Measurements from ENCODE around the gene BRICD5. TPM values are rescaled to one million over a fixed set of nuclear protein-coding genes. Genes with fewer than 3 reads are reported as not detected.
A peak's percentile ranks its signal among the peaks of the same experiment; 100 is the strongest.
"Not testable (repeated sequence)": the region's sequence is repeated elsewhere in the genome, so short reads cannot be mapped to it uniquely, and the experiment has no call there.

BRICD5 gene
- 1 to 10 TPM; 8.0 to 8.8 TPM for total RNA-seq

DNA sequence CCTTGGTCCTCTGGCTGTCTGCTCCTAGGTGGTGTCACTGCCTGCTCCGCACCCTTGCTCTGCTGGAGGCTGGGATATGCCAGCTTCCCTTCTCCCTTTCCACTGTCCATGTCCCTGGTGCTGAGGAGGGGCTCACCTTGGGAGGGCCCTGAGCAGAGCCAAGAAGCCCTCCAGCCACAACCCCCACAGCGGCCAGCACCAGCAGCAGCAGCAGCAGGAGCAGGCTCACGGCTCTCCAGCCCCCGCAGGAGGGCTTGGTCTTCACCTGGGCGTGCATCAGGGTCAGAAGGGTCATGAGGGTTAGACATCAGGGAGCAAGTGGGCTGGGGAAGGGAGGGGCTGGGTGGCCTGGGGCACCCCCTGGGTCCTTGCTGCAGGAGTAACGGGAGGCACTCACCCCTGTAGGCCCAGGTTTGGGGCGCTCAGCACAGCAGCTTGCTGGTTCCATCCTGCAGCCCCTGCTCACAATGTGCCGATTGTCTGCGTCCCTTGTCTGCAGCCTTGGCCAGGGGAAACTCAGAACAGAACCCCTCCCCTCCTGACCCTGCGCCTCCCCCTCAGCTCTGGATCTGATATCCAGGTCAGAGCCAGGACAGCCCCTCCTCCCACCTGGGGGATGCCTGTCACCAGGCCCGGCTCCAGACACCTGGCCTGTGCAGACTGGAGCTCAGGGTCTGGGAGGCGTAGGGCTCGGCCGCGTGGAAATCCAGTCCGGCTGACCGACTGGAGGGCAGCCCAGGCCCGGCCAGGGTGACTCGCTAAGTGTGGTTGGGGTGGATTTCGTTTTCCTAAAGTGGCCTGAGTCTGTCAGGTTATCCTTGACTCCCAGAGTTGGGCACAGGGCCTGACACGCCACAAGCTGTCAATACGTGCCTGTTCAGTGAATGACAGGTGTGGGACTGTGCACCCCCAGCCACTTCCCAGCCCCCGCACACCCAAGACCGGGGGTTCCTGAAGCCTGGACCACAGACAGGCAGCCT is at the start of gene BRICD5:
Gene BRICD5 (minus strand): TSS at position 478 of the 980 bp plus-strand sequence. CDS start 30 bp downstream, at position 448.
- H3K27me3 Mint-ChIP-seq: no peaks in the 10 kb centered on the region
- H3K4me3 Mint-ChIP-seq: no peak within 1 kb of the TSS
- H3K27ac Mint-ChIP-seq: no peak within 1 kb of the TSS
- CTCF ChIA-PET: no interaction called here
- H3K9me3 Mint-ChIP-seq (ENCODE audit: low read depth): no peaks in the 10 kb centered on the region
- DNase-seq: no peak
- POLR2A ChIA-PET: interaction anchor here (0.6 to 1.0 kb wide), 2 partner anchors 20 to 56 kb away, joined by 3 to 6 read pairs; no protein-coding TSS in a partner anchor
- intact Hi-C loops (cut with DNase I, micrococcal nuclease): no loop called here
- peaks cover 24% of the 10 kb centered on the region for H3K4me1 Mint-ChIP-seq
- peaks cover 37% of the 10 kb centered on the region for H3K36me3 Mint-ChIP-seq (ENCODE audit: low read depth)
- ATAC-seq: no peak

DNA sequence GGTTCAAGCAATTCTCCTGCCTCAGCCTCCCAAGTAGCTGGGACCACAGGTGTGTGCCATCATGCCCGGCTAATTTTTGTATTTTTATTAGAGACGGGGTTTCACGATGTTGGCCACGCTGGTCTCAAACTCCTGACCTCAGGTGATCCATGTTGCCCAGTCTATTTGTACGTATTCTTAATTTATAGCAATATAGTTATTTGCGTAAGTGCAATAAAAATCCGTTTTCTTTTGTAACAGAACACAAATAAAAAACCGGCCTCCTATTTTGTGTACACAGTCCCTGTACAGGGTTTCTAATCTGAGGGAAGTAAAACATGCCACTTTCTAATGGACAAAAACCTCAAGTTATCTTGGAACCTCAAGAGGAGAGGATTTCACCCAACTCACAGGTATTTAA is 49.6 kb upstream of the BRICD5 start:
- DNase-seq (no peak), ATAC-seq (no peak)
- Mint-ChIP-seq H3K36me3 (ENCODE audit: low read depth) (peaks cover 76% of the 10 kb centered on the region), H3K27me3 (no peaks in the 10 kb centered on the region), H3K4me1 (peaks cover 11% of the 10 kb centered on the region), H3K27ac (no peak overlapping the region), H3K4me3 (no peak overlapping the region), H3K9me3 (ENCODE audit: low read depth) (no peaks in the 10 kb centered on the region)
- intact Hi-C loops (cut with DNase I, micrococcal nuclease): no loop called here
- ChIA-PET CTCF (no interaction called here), POLR2A (interaction anchor here (0.6 to 5.1 kb wide), 2 partner anchors 8 to 163 kb away, joined by 3 to 27 read pairs; partner anchors contain the start of gene ECI1)

DNA sequence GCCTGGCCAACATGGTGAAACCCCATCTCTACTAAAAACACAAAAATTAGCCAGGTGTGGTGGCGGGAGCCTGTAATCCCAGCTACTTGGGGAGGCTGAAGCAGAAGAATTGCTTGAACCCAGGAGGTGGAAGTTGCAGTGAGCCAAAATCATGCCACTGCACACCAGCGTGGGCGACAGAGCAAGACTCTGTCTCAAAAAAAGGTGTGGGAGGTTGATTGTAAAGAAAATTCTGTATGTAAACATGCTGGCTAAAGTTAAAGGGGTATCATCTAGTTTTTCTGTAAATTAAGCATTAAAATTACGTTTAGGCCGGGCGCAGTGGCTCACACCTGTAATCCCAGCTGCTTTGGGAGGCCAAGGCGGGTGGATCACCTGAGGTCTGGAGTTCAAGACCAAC is 47.9 kb upstream of the BRICD5 start:
- H3K27ac Mint-ChIP-seq; DNase-seq; H3K9me3 Mint-ChIP-seq (ENCODE audit: low read depth); H3K4me3 Mint-ChIP-seq; POLR2A ChIA-PET; CTCF ChIA-PET; H3K4me1 Mint-ChIP-seq; intact Hi-C loops (cut with DNase I, micrococcal nuclease); ATAC-seq; H3K27me3 Mint-ChIP-seq: not testable (repeated sequence)
- peaks cover 75% of the 10 kb centered on the region for H3K36me3 Mint-ChIP-seq (ENCODE audit: low read depth)

DNA sequence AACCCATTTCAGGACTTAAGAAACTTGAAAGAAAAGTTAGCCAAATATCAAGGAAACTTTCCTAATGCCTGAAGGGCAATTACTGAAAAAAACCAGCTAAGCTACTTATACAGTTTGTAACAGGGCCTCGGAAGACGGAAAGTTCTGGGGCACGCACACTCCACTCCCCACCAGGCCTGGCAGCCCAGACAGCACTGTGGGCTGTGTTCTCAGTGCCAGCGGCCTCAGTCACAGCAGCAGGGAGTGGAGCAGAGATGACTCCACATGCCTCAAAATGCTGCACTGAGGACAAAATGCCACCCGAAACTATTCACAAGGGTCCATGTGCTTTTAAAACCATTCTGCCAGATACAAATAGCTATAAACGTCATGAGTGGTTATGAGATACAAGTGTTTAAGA is 47.1 kb upstream of the BRICD5 start:
- Mint-ChIP-seq H3K27ac (peak overlapping the region; percentile 19), H3K36me3 (ENCODE audit: low read depth) (peaks cover 77% of the 10 kb centered on the region), H3K27me3 (no peaks in the 10 kb centered on the region), H3K4me3 (no peak overlapping the region), H3K4me1 (no peaks in the 10 kb centered on the region), H3K9me3 (ENCODE audit: low read depth) (no peaks in the 10 kb centered on the region)
- ChIA-PET POLR2A (interaction anchor here (0.5 kb wide), 1 partner anchor 256 kb away, joined by 3 read pairs; no protein-coding TSS in a partner anchor), CTCF (interaction anchor here (0.9 kb wide), 1 partner anchor 43 kb away, joined by 3 read pairs; the partner anchor contains the start of gene PGP)
- intact Hi-C loops (cut with DNase I, micrococcal nuclease): no loop called here
- no peak for ATAC-seq
- no peak for DNase-seq

DNA sequence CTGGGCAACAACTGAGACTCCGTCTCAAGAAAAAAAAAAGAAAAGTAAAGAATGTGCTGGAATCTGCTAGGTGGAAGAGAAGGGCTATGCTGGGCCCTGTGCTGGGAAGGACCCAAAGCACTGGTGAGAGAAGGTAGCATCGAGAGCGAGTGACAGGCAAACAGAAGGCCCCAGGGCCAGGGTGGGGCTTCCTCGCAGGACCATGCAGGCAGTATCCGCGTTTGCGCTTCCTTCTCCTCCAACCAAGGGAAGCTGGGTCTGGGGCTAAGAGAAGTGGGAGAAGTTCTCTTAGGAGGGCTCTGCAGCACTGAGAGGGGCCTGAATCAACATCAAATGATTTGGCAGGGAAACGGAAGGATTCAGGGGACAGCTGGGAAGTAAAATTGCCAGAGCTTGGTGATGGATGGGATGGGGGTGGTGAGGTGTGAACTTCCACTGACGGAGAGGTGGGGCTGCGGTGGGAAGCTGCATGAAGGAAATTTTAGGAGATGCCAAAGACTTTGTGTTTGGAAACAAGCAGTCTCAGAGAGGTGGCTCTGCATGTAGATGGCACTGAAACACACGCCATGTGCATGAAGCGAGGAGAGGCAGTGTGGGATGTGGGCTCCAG is 46.0 kb upstream of the BRICD5 start:
- no peaks in the 10 kb centered on the region for H3K27me3 Mint-ChIP-seq
- no peaks in the 10 kb centered on the region for H3K9me3 Mint-ChIP-seq (ENCODE audit: low read depth)
- intact Hi-C loops (cut with DNase I, micrococcal nuclease): no loop called here
- peaks cover 3% of the 10 kb centered on the region for H3K4me1 Mint-ChIP-seq
- DNase-seq (no peak), ATAC-seq (no peak)
- peaks cover 71% of the 10 kb centered on the region for H3K36me3 Mint-ChIP-seq (ENCODE audit: low read depth)
- ChIA-PET CTCF (no interaction called here), POLR2A (no interaction called here)
- no peak overlapping the region for H3K27ac Mint-ChIP-seq
- no peak overlapping the region for H3K4me3 Mint-ChIP-seq

DNA sequence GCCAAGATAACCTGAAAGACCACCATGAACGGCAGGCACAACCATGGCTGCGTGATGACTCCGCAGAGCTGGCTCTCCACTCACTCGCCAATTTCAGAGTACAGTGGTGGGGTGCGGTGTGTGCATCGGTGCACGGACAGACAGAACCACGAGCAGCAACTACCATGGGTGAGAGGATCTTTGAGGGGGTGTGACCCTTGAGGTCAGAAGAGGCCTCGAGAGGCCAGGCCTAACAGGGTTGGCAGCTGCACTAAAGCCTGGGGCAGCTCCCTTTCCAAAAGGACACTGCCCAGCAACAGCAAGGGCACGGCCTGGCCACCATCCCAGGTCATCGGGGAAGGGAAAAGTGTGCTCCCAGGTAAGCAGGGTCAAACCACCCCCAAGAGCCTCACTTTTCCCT is 42.6 kb upstream of the BRICD5 start:
- no peak overlapping the region for H3K4me3 Mint-ChIP-seq

DNA sequence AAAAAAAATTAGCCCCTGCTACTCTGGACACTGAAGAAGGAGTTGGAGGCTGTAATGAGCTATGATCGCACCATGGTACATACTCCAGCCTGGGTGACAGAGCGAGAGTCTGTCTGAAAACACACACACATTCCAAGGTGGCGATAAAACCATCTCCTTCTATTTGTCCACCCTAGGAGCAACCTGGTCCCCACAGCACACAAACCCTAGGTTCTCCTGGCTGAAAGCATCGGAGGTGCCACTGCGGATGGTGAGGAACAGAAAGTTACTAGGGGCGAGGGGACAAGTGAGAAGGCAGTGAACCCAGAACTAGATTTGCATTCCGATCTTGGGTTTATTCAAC is 42.1 kb upstream of the BRICD5 start:
- ChIA-PET CTCF (interaction anchor here (1.3 to 1.5 kb wide), 3 partner anchors 10 to 58 kb away, joined by 5 to 10 read pairs (median 5); no protein-coding TSS in a partner anchor), POLR2A (interaction anchor here (0.6 to 2.4 kb wide), 5 partner anchors 10 to 276 kb away, joined by 5 to 27 read pairs (median 11); partner anchors contain the start of genes PGP, TRAF7 and TSC2)
- Mint-ChIP-seq H3K27ac (no peak overlapping the region), H3K9me3 (ENCODE audit: low read depth) (no peaks in the 10 kb centered on the region), H3K4me3 (no peak overlapping the region), H3K4me1 (peaks cover 5% of the 10 kb centered on the region), H3K36me3 (ENCODE audit: low read depth) (peaks cover 56% of the 10 kb centered on the region), H3K27me3 (no peaks in the 10 kb centered on the region)
- ATAC-seq (no peak), DNase-seq (no peak)
- intact Hi-C loops (cut with DNase I, micrococcal nuclease): loop anchor here (2.0 to 5.0 kb wide), 3 partner anchors 16 to 175 kb away; partner anchors contain the start of genes CCNF (in 1 of the 2) and RNPS1 (in 1 of the 2)

More for the DNA sequence above, 42.6 kb upstream of the BRICD5 start:
- POLR2A ChIA-PET: interaction anchor here (0.6 to 2.4 kb wide), 4 partner anchors 9 to 205 kb away, joined by 3 to 27 read pairs (median 8); partner anchors contain the start of gene TSC2
- DNase-seq (no peak), ATAC-seq (no peak)
- no peaks in the 10 kb centered on the region for H3K9me3 Mint-ChIP-seq (ENCODE audit: low read depth)
- intact Hi-C loops (cut with DNase I, micrococcal nuclease): loop anchor here (2.0 to 5.0 kb wide), 3 partner anchors 16 to 174 kb away; partner anchors contain the start of genes CCNF (in 1 of the 2) and RNPS1 (in 1 of the 2)
- H3K36me3 Mint-ChIP-seq (ENCODE audit: low read depth): peaks cover 59% of the 10 kb centered on the region
- CTCF ChIA-PET: no interaction called here
- H3K4me1 Mint-ChIP-seq: peaks cover 5% of the 10 kb centered on the region
- H3K27ac Mint-ChIP-seq: peak overlapping the region; percentile 26
- no peaks in the 10 kb centered on the region for H3K27me3 Mint-ChIP-seq

DNA sequence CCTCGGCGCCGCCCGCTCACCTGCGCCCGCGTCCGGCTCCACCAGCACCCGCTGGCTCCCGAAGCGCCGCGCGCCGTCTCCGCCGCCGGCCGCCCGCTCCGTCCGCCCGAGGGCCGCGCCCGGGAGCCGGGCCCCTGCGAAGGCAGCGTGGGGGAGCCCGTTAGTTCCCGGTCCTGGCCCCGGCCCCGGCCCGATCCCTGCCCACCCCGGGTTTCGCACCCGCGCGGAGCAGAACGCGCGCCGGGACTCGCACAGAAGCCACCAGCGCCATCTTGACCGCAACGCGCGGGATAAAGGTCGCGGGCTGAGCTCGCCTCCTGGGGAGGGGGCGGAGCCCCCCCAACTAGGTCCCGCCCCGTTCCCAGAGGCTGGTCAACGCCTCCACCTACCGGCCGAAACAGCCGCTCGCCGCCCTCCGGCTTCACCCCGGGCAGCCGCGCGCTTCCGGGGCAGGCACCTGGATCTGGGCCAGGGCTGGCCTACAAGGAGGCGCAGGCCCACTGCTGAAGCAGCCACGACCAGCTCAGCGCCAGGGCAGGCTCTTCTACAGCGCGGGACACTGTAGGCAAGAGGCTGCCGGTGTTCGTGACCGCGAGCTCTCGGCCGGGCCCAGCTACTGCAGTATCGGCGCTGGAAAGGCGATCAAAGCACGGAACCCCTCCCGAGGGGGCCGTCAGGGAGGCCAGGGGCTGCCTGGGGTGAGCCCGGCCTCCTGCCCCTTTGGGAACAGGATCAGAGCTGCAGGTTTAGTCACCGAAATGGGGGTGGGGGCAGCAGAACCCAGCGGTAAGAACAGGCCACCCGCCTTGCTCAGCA is 40.8 kb upstream of the BRICD5 start, which contains the start of gene ECI1:
Gene ECI1 (minus strand): TSS at position 292 of the 816 bp plus-strand sequence. CDS start 21 bp downstream, at position 271.
- ATAC-seq (peak; percentile 87), DNase-seq (peak; percentile 92)
- Mint-ChIP-seq H3K9me3 (ENCODE audit: low read depth) (no peaks in the 10 kb centered on the region), H3K27me3 (no peaks in the 10 kb centered on the region), H3K4me1 (peaks cover 5% of the 10 kb centered on the region), H3K4me3 (peak within 1 kb of the TSS; percentile 90), H3K27ac (peak within 1 kb of the TSS; percentile 90), H3K36me3 (ENCODE audit: low read depth) (peaks cover 48% of the 10 kb centered on the region)
- intact Hi-C loops (cut with DNase I, micrococcal nuclease): loop anchor here (1.0 to 5.0 kb wide), 11 partner anchors 12 to 228 kb away; partner anchors contain the start of genes E4F1 (in 2 of the 2), RNPS1 (in 2 of the 2), ABCA3 (in 1 of the 2) and CCNF (in 1 of the 2)
- ChIA-PET POLR2A (interaction anchor here (0.5 to 2.4 kb wide), 10 partner anchors 8 to 503 kb away, joined by 3 to 27 read pairs (median 4); partner anchors contain the start of genes PGP and TRAF7), CTCF (interaction anchor here (0.7 to 1.5 kb wide), 5 partner anchors 11 to 236 kb away, joined by 3 to 10 read pairs (median 5); no protein-coding TSS in a partner anchor)

DNA sequence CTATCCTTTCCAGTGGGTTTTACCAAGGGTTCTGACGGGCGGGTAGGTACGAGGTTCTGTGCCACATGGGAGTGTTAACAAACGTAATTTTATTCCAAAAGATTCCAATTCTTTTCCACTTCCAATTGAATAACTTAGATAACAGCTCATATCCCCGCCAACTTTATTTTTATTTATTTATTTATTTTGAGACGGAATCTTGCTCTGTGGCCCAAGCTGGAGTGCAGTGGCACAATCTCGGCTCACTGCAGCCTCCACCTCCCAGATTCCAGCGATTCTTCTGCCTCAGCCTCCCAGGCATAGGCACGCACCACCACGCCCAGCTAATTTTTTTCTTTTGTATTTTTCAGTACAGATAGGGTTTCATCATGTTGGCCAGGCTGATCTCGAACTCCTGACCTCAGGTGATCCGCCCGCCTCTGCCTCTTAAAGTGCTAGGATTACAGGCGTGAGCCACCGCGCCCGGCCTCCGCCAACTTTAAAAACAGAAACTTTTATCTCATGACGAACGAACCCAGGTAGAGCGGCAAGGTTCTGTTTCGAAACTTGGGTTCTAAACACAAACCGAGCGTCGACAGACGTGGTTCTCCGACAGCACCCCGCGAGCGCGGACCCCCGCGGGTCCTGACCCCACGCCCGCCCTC is 40.1 kb upstream of the BRICD5 start:
- POLR2A ChIA-PET: interaction anchor here (1.5 to 2.4 kb wide), 4 partner anchors 12 to 95 kb away, joined by 4 to 27 read pairs (median 10); partner anchors contain the start of genes PGP and TRAF7
- H3K27me3 Mint-ChIP-seq: no peaks in the 10 kb centered on the region
- intact Hi-C loops (cut with DNase I, micrococcal nuclease): loop anchor here (1.0 to 5.0 kb wide), 10 partner anchors 13 to 227 kb away; partner anchors contain the start of genes E4F1 (in 2 of the 2), ABCA3 (in 1 of the 2), CCNF (in 1 of the 2) and MLST8 (in 1 of the 2)
- H3K4me1 Mint-ChIP-seq: peaks cover 5% of the 10 kb centered on the region
- DNase-seq: peak; percentile 69
- peak overlapping the region; percentile 90 for H3K27ac Mint-ChIP-seq
- peak overlapping the region; percentile 90 for H3K4me3 Mint-ChIP-seq
- no peaks in the 10 kb centered on the region for H3K9me3 Mint-ChIP-seq (ENCODE audit: low read depth)
- peaks cover 43% of the 10 kb centered on the region for H3K36me3 Mint-ChIP-seq (ENCODE audit: low read depth)
- peak; percentile 3 for ATAC-seq
- CTCF ChIA-PET: interaction anchor here (1.0 to 1.3 kb wide), 2 partner anchors 12 to 29 kb away, joined by 3 to 5 read pairs; no protein-coding TSS in a partner anchor

Measured in activated CD4-positive, alpha-beta T cell treated with anti-CD3 and anti-CD28 coated beads for 36 hours (primary cell).